H1 (cell line): ENCODE data around the gene GRAMD1B. TPM values are rescaled to one million over a fixed set of nuclear protein-coding genes. Genes with fewer than 3 reads are reported as not detected.

Experiments
- CTCF ChIA-PET: fragments of 300-600 bp; sonication (Branson Sonifier 250); formaldehyde crosslinking; loops from one replicate; lab custom pipeline; 2021; ENCODE audit not compliant: partially characterized antibody; lab: Charles Lee
- POLR2A ChIA-PET: fragments of 300-600 bp; sonication (Branson Sonifier 250); formaldehyde crosslinking; loops from one replicate; lab custom pipeline; 2021; ENCODE audit warnings: inconsistent platforms; ENCODE audit not compliant: partially characterized antibody; lab: Charles Lee
- DNase-seq, 2 experiments: peaks; one replicate each; pipeline versions ENCODE4 v3.0.0 to v3.0.0-alpha.2; 2010 to 2022; ENCODE audit warnings: low spot score in 2 of 2, low read depth in 1 of 2, mixed read lengths in 1 of 2
- FAIRE-seq: peaks from 2 replicates; lab custom pipeline; 2011; peaks lifted over from hg19 to GRCh38; lab: Jason Lieb, UNC
- H2AFZ ChIP-seq: 2 replicates; pipeline ENCODE4 v1.8.1; 2012; ENCODE audit warnings: low read length, inconsistent platforms
- H2AK5ac ChIP-seq: 2 replicates; pipeline ENCODE4 v1.6.1; 2013; ENCODE audit warnings: low read depth, low read length
- H2BK120ac ChIP-seq: replicated peaks from 2 replicates; pipeline ENCODE3; 2013; ENCODE audit warnings: low read depth, low read length, inconsistent platforms
- H2BK12ac ChIP-seq: 2 replicates; pipeline ENCODE4 v1.6.1; 2013; ENCODE audit warnings: low read depth, low read length
- H2BK15ac ChIP-seq: 2 replicates; pipeline ENCODE4 v1.6.1; 2013; ENCODE audit warnings: low read length
- H2BK20ac ChIP-seq: 2 replicates; pipeline ENCODE4 v1.6.1; 2013; ENCODE audit warnings: low read length
- H2BK5ac ChIP-seq: 2 replicates; pipeline ENCODE4 v1.6.1; 2013; ENCODE audit warnings: low read depth, low read length
- H3K14ac ChIP-seq: 2 replicates; pipeline ENCODE4 v1.6.1; 2013; ENCODE audit warnings: inconsistent platforms; ENCODE audit not compliant: insufficient read length
- H3K18ac ChIP-seq: 2 replicates; pipeline ENCODE4 v1.6.1; 2013; ENCODE audit warnings: low read length; ENCODE audit errors: extremely low read depth
- H3K23ac ChIP-seq: 2 replicates; pipeline ENCODE4 v1.6.1; 2013; ENCODE audit warnings: inconsistent platforms; ENCODE audit not compliant: insufficient read length
- H3K23me2 ChIP-seq: 2 replicates; pipeline ENCODE4 v1.6.1; 2013; ENCODE audit warnings: low read depth, low read length
- H3K27ac ChIP-seq: 2 replicates; pipeline ENCODE4 v1.6.1; 2011; ENCODE audit warnings: low read depth, low read length, inconsistent platforms
- H3K27me3 ChIP-seq, 4 experiments: replicated peaks in 1 of 4; 1 replicate in 1 of 4; 2 replicates in 3 of 4; pipeline versions ENCODE4 v1.6.1 to v1.8.1; 2011 to 2013; ENCODE audit warnings: low read length in 3 of 4, mild to moderate bottlenecking in 3 of 4, inconsistent platforms in 2 of 4, mixed read lengths in 2 of 4, moderate library complexity in 1 of 4; ENCODE audit not compliant: control insufficient read depth in 3 of 4, insufficient read depth in 3 of 4; ENCODE audit errors: extremely low read depth in 1 of 4
- H3K36me3 ChIP-seq, 4 experiments: 2 replicates each; pipeline versions ENCODE4 v1.6.1 to v1.8.1; 2011 to 2013; ENCODE audit warnings: mild to moderate bottlenecking in 4 of 4, low read length in 3 of 4, moderate library complexity in 2 of 4, control low read depth in 1 of 4, inconsistent platforms in 1 of 4; ENCODE audit not compliant: insufficient read depth in 4 of 4, control insufficient read depth in 2 of 4
- H3K4ac ChIP-seq: replicated peaks from 2 replicates; pipeline ENCODE3; 2013; ENCODE audit warnings: low read length, low read depth, mixed read lengths, inconsistent platforms; ENCODE audit not compliant: insufficient read length
- H3K4me1 ChIP-seq, 4 experiments: replicated peaks in 1 of 4; 1 replicate in 1 of 4; 2 replicates in 3 of 4; pipeline versions ENCODE4 v1.6.1 to v1.8.1; 2011 to 2013; ENCODE audit warnings: low read length in 3 of 4, inconsistent platforms in 2 of 4, mixed read lengths in 1 of 4; ENCODE audit not compliant: insufficient read depth in 4 of 4, control insufficient read depth in 3 of 4
- H3K4me2 ChIP-seq, 2 experiments: 2 replicates each; pipeline versions ENCODE4 v1.6.1 to v1.8.1; 2011 to 2013; ENCODE audit warnings: low read depth in 2 of 2, low read length in 2 of 2, control low read depth in 1 of 2, inconsistent platforms in 1 of 2, mild to moderate bottlenecking in 1 of 2; ENCODE audit not compliant: insufficient read depth in 1 of 2
- H3K4me3 ChIP-seq, 4 experiments: fragments of 200-600, 300-600 bp in 1 of 4; sonication (generic), shearing (Covaris generic), sonication (Bioruptor Twin) in 1 of 4; 2 replicates each; pipeline versions ENCODE4 v1.5.1 to v1.8.1; 2011 to 2016; ENCODE audit warnings: low read length in 4 of 4, low read depth in 3 of 4, control low read depth in 2 of 4, inconsistent platforms in 2 of 4, mild to moderate bottlenecking in 2 of 4, mixed read lengths in 1 of 4, moderate library complexity in 1 of 4; ENCODE audit not compliant: insufficient read depth in 2 of 4; ENCODE audit errors: extremely low read depth in 1 of 4
- H3K56ac ChIP-seq: replicated peaks from 2 replicates; pipeline ENCODE3; 2013; ENCODE audit warnings: low read depth, mild to moderate bottlenecking, mixed read lengths, low read length, inconsistent platforms; ENCODE audit not compliant: insufficient read length
- H3K79me1 ChIP-seq: 2 replicates; pipeline ENCODE4 v1.6.1; 2013; ENCODE audit warnings: low read depth, low read length, control low read depth
- H3K79me2 ChIP-seq, 2 experiments: 2 replicates each; pipeline versions ENCODE4 v1.6.1 to v1.8.1; 2012 to 2013; ENCODE audit warnings: low read length in 2 of 2, mild to moderate bottlenecking in 2 of 2, inconsistent platforms in 1 of 2; ENCODE audit not compliant: insufficient read depth in 2 of 2, control insufficient read depth in 1 of 2
- H3K9ac ChIP-seq, 4 experiments: replicated peaks in 1 of 4; 1 replicate in 1 of 4; 2 replicates in 3 of 4; pipeline versions ENCODE4 v1.6.1 to v1.8.1; 2011 to 2013; ENCODE audit warnings: low read depth in 3 of 4, low read length in 3 of 4, control low read depth in 2 of 4, mild to moderate bottlenecking in 2 of 4, moderate library complexity in 2 of 4, inconsistent platforms in 1 of 4; ENCODE audit errors: extremely low read depth in 1 of 4
- H3K9me3 ChIP-seq, 2 experiments: 2 replicates each; pipeline versions ENCODE4 v1.6.1 to v1.8.1; 2012 to 2013; ENCODE audit warnings: mild to moderate bottlenecking in 2 of 2, moderate library complexity in 2 of 2, control low read depth in 1 of 2, inconsistent platforms in 1 of 2, low read depth in 1 of 2, low read length in 1 of 2, mixed read lengths in 1 of 2; ENCODE audit not compliant: insufficient read depth in 2 of 2
- H4K20me1 ChIP-seq, 2 experiments: replicated peaks in 1 of 2; 2 replicates each; pipeline versions ENCODE3 to v1.8.1; 2011 to 2013; ENCODE audit warnings: inconsistent platforms in 2 of 2, low read length in 2 of 2, mild to moderate bottlenecking in 1 of 2; ENCODE audit not compliant: insufficient read depth in 2 of 2, control insufficient read depth in 1 of 2
- H4K5ac ChIP-seq: 2 replicates; pipeline ENCODE4 v1.6.1; 2013; ENCODE audit warnings: low read length, low read depth, mixed read lengths, inconsistent platforms; ENCODE audit not compliant: insufficient read length
- H4K8ac ChIP-seq: 2 replicates; pipeline ENCODE4 v1.8.0; 2013; ENCODE audit warnings: mild to moderate bottlenecking, moderate library complexity, low read length, inconsistent platforms; ENCODE audit not compliant: insufficient read depth; ENCODE audit errors: extremely low read depth
- H4K91ac ChIP-seq: replicated peaks from 2 replicates; pipeline ENCODE3; 2013; ENCODE audit warnings: low read length, mixed read lengths, inconsistent platforms; ENCODE audit not compliant: insufficient read length
- BACH1 ChIP-seq: IDR thresholded peaks from 2 replicates; pipeline ENCODE4 v1.6.1; 2012; ENCODE audit warnings: low read length, improper control_type of control experiment
- CHD2 ChIP-seq: IDR thresholded peaks from 2 replicates; pipeline ENCODE4 v1.6.1; 2012; ENCODE audit warnings: low read length, improper control_type of control experiment
- CTCF ChIP-seq, 3 experiments: IDR thresholded peaks; 1 replicate in 2 of 3; 2 replicates in 1 of 3; pipeline versions ENCODE4 v1.5.1 to v1.6.1; 2011; ENCODE audit warnings: low read length in 3 of 3, mild to moderate bottlenecking in 3 of 3, inconsistent platforms in 2 of 3, low read depth in 1 of 3, moderate library complexity in 1 of 3; ENCODE audit not compliant: insufficient read depth in 1 of 3; ENCODE audit errors: control extremely low read depth in 1 of 3
- FOSL1 ChIP-seq: IDR thresholded peaks from 2 replicates; pipeline ENCODE4 v1.6.1; 2011; ENCODE audit warnings: mild to moderate bottlenecking, low read depth, low read length, moderate library complexity; ENCODE audit not compliant: insufficient read depth
- GABPA ChIP-seq: IDR thresholded peaks from 2 replicates; pipeline ENCODE4 v1.6.1; 2011; ENCODE audit warnings: mild to moderate bottlenecking, low read length, moderate library complexity, borderline replicate concordance; ENCODE audit not compliant: insufficient read depth
- NANOG ChIP-seq: IDR thresholded peaks from 2 replicates; pipeline ENCODE4 v1.6.1; 2011; ENCODE audit warnings: low read length, low read depth, mild to moderate bottlenecking, inconsistent platforms; ENCODE audit not compliant: insufficient read depth, poor library complexity, severe bottlenecking
- SAP30 ChIP-seq: fragments of 300-600 bp; sonication (generic); IDR thresholded peaks from 2 replicates; pipeline ENCODE4 v1.7.1; 2012; ENCODE audit warnings: low read length, moderate library complexity, mild to moderate bottlenecking, inconsistent platforms; ENCODE audit not compliant: insufficient read depth, insufficient replicate concordance
- SIN3A ChIP-seq, 2 experiments: IDR thresholded peaks in 1 of 2; conservative IDR thresholded peaks in 1 of 2; 2 replicates each; pipeline ENCODE4 v1.6.1; 2011 to 2012; ENCODE audit warnings: low read length in 2 of 2, improper control_type of control experiment in 1 of 2, low read depth in 1 of 2, mild to moderate bottlenecking in 1 of 2
- TAF7 ChIP-seq: optimal IDR thresholded peaks from 2 replicates; pipeline ENCODE3; 2011; ENCODE audit warnings: low read depth, mild to moderate bottlenecking, inconsistent platforms, low read length, moderate library complexity, borderline replicate concordance
- TBP ChIP-seq: IDR thresholded peaks from 2 replicates; pipeline ENCODE4 v1.6.1; 2011; ENCODE audit warnings: low read depth, low read length, improper control_type of control experiment
- TEAD4 ChIP-seq: IDR thresholded peaks from 2 replicates; pipeline ENCODE4 v1.6.1; 2012; ENCODE audit warnings: low read depth, low read length, inconsistent platforms, mixed read lengths
- WGBS, 2 experiments: shearing (Covaris generic) in 1 of 2; methylation state at CpG; one replicate each; pipeline versions ENCODE4 v1.1.6 to v1.1.7; 2013 to 2015; ENCODE audit warnings: low lambda C conversion rate in 2 of 2, mixed read lengths in 2 of 2, inconsistent platforms in 1 of 2, low coverage in 1 of 2, missing lambda C conversion rate in 1 of 2; ENCODE audit not compliant: insufficient replicate concordance in 2 of 2, insufficient coverage in 1 of 2, insufficient read length in 1 of 2; ENCODE audit errors: extremely low coverage in 1 of 2, missing lambda C conversion rate in 1 of 2; 5-methylcytosine and 5-hydroxymethylcytosine counted together
- polyA plus RNA-seq, 7 experiments: library from polyadenylated mRNA; depleted of rRNA in 3 of 7; stranded (reverse) in 5 of 7; unstranded in 2 of 7; fragments of >200 nt in 5 of 7; fragments of 200-250 nt in 2 of 7; gene quantifications; 1 replicate in 5 of 7; 2 replicates in 1 of 7; 4 replicates in 1 of 7; pipeline versions ENCODE4 v1.2.1 to v1.2.3, GENCODE V29; 2011 to 2013; ENCODE audit warnings: missing spikeins in 2 of 7, mixed read lengths in 2 of 7
- total RNA-seq: library from RNA; stranded (reverse); fragmentation: NEBNext Ultra II Directional; extraction: Animal tissue kit (Norgen Biotek cat#: 25700); gene quantifications from 2 replicates; pipeline ENCODE4 v1.2.1, GENCODE V29; 2021

The GRAMD1B gene
- total and polyA plus RNA-seq, 2 of the 8 experiments (the other 6 are each of a cell fraction or from before 2014, with no cell fraction given) = 10.1 to 21.2 TPM

DNA sequence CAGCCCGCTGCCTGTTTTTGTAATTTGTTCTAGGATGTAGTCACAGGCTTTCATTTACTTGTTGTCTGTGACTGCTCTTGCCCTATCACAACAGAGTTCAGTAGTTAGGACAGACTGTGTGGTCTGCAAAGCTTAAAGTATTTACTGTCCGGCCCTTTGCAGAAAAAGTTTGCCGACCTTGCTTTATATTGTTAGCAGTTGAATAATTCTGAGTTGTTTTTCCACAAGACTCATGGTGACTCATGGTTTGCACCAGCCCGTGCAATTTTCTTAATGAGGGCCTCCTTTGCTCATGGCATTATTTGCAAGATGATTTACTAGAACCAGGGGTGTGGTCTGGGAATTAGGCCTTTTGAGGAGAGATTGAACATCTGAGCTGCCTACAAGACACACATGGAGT lies 113.7 kb downstream of the GRAMD1B start:
- H3K27ac ChIP-seq = no peak overlapping the region
- TF ChIP-seq BACH1 (no peak), GABPA (no peak), SAP30 (no peak), NANOG (no peak), SIN3A (conservative IDR thresholded peaks at IDR 0.05 in 1 of 2, IDR thresholded peaks at IDR 0.05 in 1 of 2; ENCODE audit: low read depth in 1 of 2, low read length in 2 of 2) (no peak), TAF7 (no peak), TBP (no peak), TEAD4 (no peak), CHD2 (no peak), CTCF (IDR thresholded peaks at IDR 0.05; ENCODE audit: control extremely low read depth in 1 of 3, insufficient read depth in 1 of 3, low read depth in 1 of 3, low read length in 3 of 3) (no peak), FOSL1 (no peak)

More for the DNA sequence above, 113.7 kb downstream of the GRAMD1B start:
- Histone ChIP-seq H2AK5ac (no peak overlapping the region), H3K4me2 (no peak overlapping the region), H3K18ac (no peak overlapping the region), H2BK20ac (no peak overlapping the region), H3K4ac (no peak overlapping the region), H2BK12ac (no peak overlapping the region), H3K23me2 (no peaks in the 10 kb centered on the region), H4K8ac (no peak overlapping the region), H3K9me3 (no peaks in the 10 kb centered on the region), H2BK120ac (no peak overlapping the region), H3K14ac (no peak overlapping the region), H3K79me1 (no peaks in the 10 kb centered on the region), H3K4me1 (peaks cover 0 to 6% (median 5%) of the 10 kb centered on the region in 4 experiments; a peak in 4 of 7 replicates), H3K36me3 (no peaks in the 10 kb centered on the region), H3K4me3 (no peak overlapping the region), H3K79me2 (peaks cover 0 to 3% of the 10 kb centered on the region in 2 experiments; a peak in 1 of 4 replicates), H3K23ac (no peak overlapping the region), H4K20me1 (no peaks in the 10 kb centered on the region), H2BK15ac (no peak overlapping the region; the same call in 1 of the 2 replicates), H4K5ac (no peak overlapping the region), H4K91ac (no peak overlapping the region), H2BK5ac (no peak overlapping the region), H3K56ac (no peak overlapping the region), H3K27me3 (no peaks in the 10 kb centered on the region), H2AFZ (no peak overlapping the region), H3K9ac (no peak overlapping the region)
- no peak for FAIRE-seq
- DNase-seq = no peak
- ChIA-PET POLR2A (no interaction called here), CTCF (interaction anchor here (1.0 to 3.8 kb wide), 6 partner anchors 9 to 139 kb away, joined by 3 to 21 read pairs (median 10); no protein-coding TSS in a partner anchor)
- WGBS, 2 experiments = 94% methylated on average over 4 of the region's 4 CpGs; no CpG with 5 or more reads in 1 of the 2 experiments
